Measurements from ENCODE around the gene AATF. TPM values are rescaled to one million over a fixed set of nuclear protein-coding genes. Genes with fewer than 3 reads are reported as not detected.

The AATF gene
- total RNA-seq, 1 donor from 2014 or later: 21.1 TPM

- no peaks in the 10 kb centered on the region for H3K9me3 ChIP-seq
- peak overlapping the region in 1 of 2 donors; percentile 20 for H3K4me3 ChIP-seq
- TF ChIP-seq CTCF (IDR thresholded peaks at IDR 0.05) (no peak), POLR2A (IDR thresholded peaks at IDR 0.05) (no peak), POLR2AphosphoS5 (IDR thresholded peaks at IDR 0.05; ENCODE audit: insufficient read depth in 1 of 2, low read depth in 1 of 2) (no peak)
- DNase-seq (ENCODE audit: extremely low spot score in 2 of 2): no peak
- intact Hi-C loops (cut with DNase I): no loop called here
- H3K27ac ChIP-seq: no peak overlapping the region
- H3K36me3 ChIP-seq: no peaks in the 10 kb centered on the region
- peaks cover 29% of the 10 kb centered on the region for H3K4me1 ChIP-seq
- peaks cover 39% of the 10 kb centered on the region for H3K27me3 ChIP-seq
Observed at GRCh38 chr17:36942631-36943125, 6.1 kb upstream of the AATF start.

GRCh38 chr17:36943250-36944191 lies 5.2 kb upstream of the AATF start:
- intact Hi-C loops (cut with DNase I): no loop called here
- DNase-seq (ENCODE audit: extremely low spot score in 2 of 2): no peak
- H3K27ac ChIP-seq: no peak overlapping the region
- H3K9me3 ChIP-seq: no peaks in the 10 kb centered on the region
- TF ChIP-seq POLR2AphosphoS5 (IDR thresholded peaks at IDR 0.05; ENCODE audit: insufficient read depth in 1 of 2, low read depth in 1 of 2): no peak
- TF ChIP-seq POLR2A (IDR thresholded peaks at IDR 0.05): no peak
- no peak for TF ChIP-seq CTCF (IDR thresholded peaks at IDR 0.05)
- H3K4me3 ChIP-seq: no peak overlapping the region
- H3K27me3 ChIP-seq: peaks cover 39% of the 10 kb centered on the region
- H3K36me3 ChIP-seq: no peaks in the 10 kb centered on the region
- peaks cover 28% of the 10 kb centered on the region for H3K4me1 ChIP-seq

DNA sequence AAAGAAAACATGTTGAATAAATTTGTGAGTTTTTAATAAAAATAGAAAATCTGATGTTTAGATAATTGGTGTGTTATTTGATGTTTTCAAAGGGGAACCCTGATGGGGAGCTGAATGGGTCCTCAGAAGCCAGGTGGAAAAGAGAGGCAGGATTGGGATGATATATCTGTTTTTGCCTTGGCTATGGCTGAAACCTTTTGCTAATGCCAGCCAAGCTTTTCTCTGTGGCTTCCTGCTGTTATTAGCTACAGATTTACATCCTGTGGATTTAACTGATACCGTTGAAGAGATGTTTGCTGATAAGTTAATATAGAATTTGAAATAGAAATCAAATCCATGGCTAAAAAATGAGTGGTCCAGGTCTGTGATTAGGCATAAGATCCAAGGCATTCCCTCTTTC lies 4.2 kb upstream of the AATF start:
- Histone ChIP-seq H3K27ac (no peak overlapping the region), H3K4me1 (peaks cover 24% of the 10 kb centered on the region), H3K4me3 (no peak overlapping the region), H3K27me3 (peaks cover 35% of the 10 kb centered on the region), H3K9me3 (no peaks in the 10 kb centered on the region), H3K36me3 (no peaks in the 10 kb centered on the region)
- no peak for DNase-seq (ENCODE audit: extremely low spot score in 2 of 2)
- intact Hi-C loops (cut with DNase I): no loop called here
- TF ChIP-seq POLR2A (IDR thresholded peaks at IDR 0.05) (no peak), POLR2AphosphoS5 (IDR thresholded peaks at IDR 0.05; ENCODE audit: insufficient read depth in 1 of 2, low read depth in 1 of 2) (no peak), CTCF (IDR thresholded peaks at IDR 0.05) (no peak)

GRCh38 chr17:36945140-36945539 lies 3.6 kb upstream of the AATF start:
- Histone ChIP-seq H3K9me3 (no peaks in the 10 kb centered on the region), H3K4me3 (no peak overlapping the region), H3K27ac (no peak overlapping the region), H3K4me1 (peaks cover 30% of the 10 kb centered on the region), H3K27me3 (peaks cover 31% of the 10 kb centered on the region), H3K36me3 (no peaks in the 10 kb centered on the region)
- intact Hi-C loops (cut with DNase I): no loop called here
- no peak for DNase-seq (ENCODE audit: extremely low spot score in 2 of 2)
- TF ChIP-seq POLR2AphosphoS5 (IDR thresholded peaks at IDR 0.05; ENCODE audit: insufficient read depth in 1 of 2, low read depth in 1 of 2): no peak
- TF ChIP-seq POLR2A (IDR thresholded peaks at IDR 0.05): no peak
- TF ChIP-seq CTCF (IDR thresholded peaks at IDR 0.05): no peak
